Heart right ventricle (tissue), 16 donors: ENCODE measurements around the gene SETD3. TPM values are rescaled to one million over a fixed set of nuclear protein-coding genes. Genes with fewer than 3 reads are reported as not detected.

Source experiments
- ATAC-seq, 8 donors: fragments of 200-7000 bp; cut with Tn5 transposase; one replicate each; pipeline ENCODE4 v1.9.1; 2020; ENCODE audit warnings: mild to moderate bottlenecking in 8 of 8, moderate library complexity in 8 of 8, moderate number of reproducible peaks in 1 of 8
- DNase-seq, 2 donors: peaks; one replicate each; pipeline ENCODE4 v3.0.0-alpha.2; 2020
- H3K27ac ChIP-seq, 10 donors: fragments of 200-600 bp; sonication (generic) in 2 of 10; one replicate each; pipeline versions ENCODE4 v1.5.0 to v1.8.0; 2020 to 2022; ENCODE audit warnings: mild to moderate bottlenecking in 3 of 10
- H3K27me3 ChIP-seq, 7 donors: fragments of 200-600 bp; one replicate each; pipeline ENCODE4 v1.8.0; 2021 to 2022; ENCODE audit warnings: mild to moderate bottlenecking in 2 of 7
- H3K36me3 ChIP-seq, 9 donors: fragments of 200-600 bp; sonication (generic) in 1 of 9; one replicate each; pipeline versions ENCODE4 v1.5.0 to v1.8.0; 2020 to 2022; ENCODE audit warnings: mild to moderate bottlenecking in 2 of 9
- H3K4me1 ChIP-seq, 9 donors: fragments of 200-600 bp; sonication (generic) in 1 of 9; one replicate each; pipeline versions ENCODE4 v1.5.0 to v1.8.0; 2020 to 2022; ENCODE audit warnings: mild to moderate bottlenecking in 4 of 9
- H3K4me3 ChIP-seq, 10 donors: fragments of 200-600 bp; sonication (generic) in 2 of 10; one replicate each; pipeline versions ENCODE4 v1.5.0 to v1.8.0; 2020 to 2022; ENCODE audit warnings: mild to moderate bottlenecking in 7 of 10, moderate library complexity in 2 of 10
- H3K9me3 ChIP-seq, 11 donors: fragments of 200-600 bp in 10 of 11; sonication (generic) in 2 of 11; one replicate each; pipeline versions ENCODE4 v1.5.0 to v1.8.0; 2013 to 2022; ENCODE audit warnings: mild to moderate bottlenecking in 2 of 11, control low read depth in 1 of 11, moderate library complexity in 1 of 11
- WGBS, 2 donors: extraction: QIAGEN DNeasy Blood & Tissue Kit; methylation state at CpG; one replicate each; pipeline ENCODE4 v1.1.7; 2013; ENCODE audit warnings: inconsistent platforms in 1 of 2; 5-methylcytosine and 5-hydroxymethylcytosine counted together
- intact Hi-C, 10 donors: fragments of 100-400 bp; cut with DNase I; formaldehyde crosslinking; loops; one replicate each; pipeline versions ENCODE4 v1.11.1 to v1.14.2; 2022
- polyA plus RNA-seq, 2 donors: library from polyadenylated mRNA; stranded (reverse); fragments of 200-250 nt; gene quantifications; one replicate each; pipeline ENCODE4 v1.2.3, GENCODE V29; 2013
- total RNA-seq, 10 donors: library from RNA; stranded (reverse); fragmentation: NEBNext Ultra II Directional in 3 of 10; extraction: Animal tissue kit (Norgen Biotek cat#: 25700) in 3 of 10; gene quantifications; one replicate each; pipeline versions ENCODE4 v1.2.1 to v1.2.4, GENCODE V29; 2021 to 2023
- TF ChIP-seq, protein P1 (sequence below), 9 donors: fragments of 200-600 bp; sonication (generic) in 2 of 9; IDR thresholded peaks; one replicate each; pipeline versions ENCODE4 v1.5.0 to v1.8.0; 2021 to 2022; ENCODE audit warnings: antibody characterized with exemption in 9 of 9, mild to moderate bottlenecking in 5 of 9, moderate library complexity in 1 of 9
- donor health status: Arrhythmogenic right ventricular cardiomyopathy.
- donor health status: ischemic (EF 13 %, LVEDD 7.1; RV severe dilation, severe dysfunction).
- donor health status: healthy with polysubstance abuse.
- donor health status: DM: no; HTN: yes; CAD: no.
- donor health status: DM: no; HTN: no; CAD: no.
- donor health status: ischemic (EF 25% LVEDD 6.9; RV normal size, moderate dysfunction).
- donor health status: ischemic (EF 25% LVEDD 5.7; RV mildly dilated, moderate dysfunction).
- donor health status: healthy.
- donor health status: DM: yes; HTN: yes; CAD: no.
- donor health status: Ischemic cardiomyopathy.
- donor health status: ischemic (EF 35%, LVEDD 5.7; RV mildly dilated, moderate dysfunction).
- donor health status: nonischemic (EF 11% LVEDD 7.7; RV severe dilation, severe dysfunction).
- donor health status: DM: yes; HTN: yes; CAD: no.
- donor health status: PGD.
- donor health status: ischemic (EF 29% LVEDD 5.4; RV normal size, mild dysfunction).
- donor health status: nonischemic (EF 23%, LVEDD 6.1; RV moderate dilation, normal function).

The SETD3 gene
- total and polyA plus RNA-seq, 12 donors: 35.0 to 129 (median 106) TPM

DNA sequence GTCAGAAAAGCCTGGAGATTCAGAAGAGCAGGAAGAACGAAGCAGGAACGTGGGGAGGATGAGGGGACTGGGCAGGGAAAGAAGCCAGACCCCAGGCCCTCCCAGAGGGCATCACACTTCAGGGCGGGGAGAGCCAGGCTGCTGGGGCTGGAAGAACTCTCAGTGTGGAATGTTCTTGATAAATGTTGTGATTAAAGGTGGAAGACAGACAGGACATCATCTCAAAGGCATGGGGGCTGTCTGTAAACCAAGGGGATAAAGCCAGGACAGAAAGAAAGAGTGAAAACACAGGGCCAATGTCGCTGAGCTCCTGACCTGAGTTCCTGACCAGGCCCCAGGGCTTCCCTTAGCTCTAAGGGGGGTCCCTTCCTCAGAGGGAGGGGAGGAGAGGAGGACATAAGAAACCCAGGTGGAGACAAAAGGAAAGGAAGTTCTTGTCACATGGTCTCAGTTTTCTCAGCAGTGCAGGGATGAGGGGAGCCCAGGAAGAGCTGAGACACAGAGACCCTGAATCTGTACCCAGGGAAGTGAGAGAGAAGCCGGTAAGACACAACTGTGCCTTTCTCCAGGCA is 56.3 kb downstream of the SETD3 start:
- DNase-seq (no peak), ATAC-seq (peak in 2 of 8 donors; percentile 9 to 28)
- H3K27ac ChIP-seq: no peak overlapping the region
- H3K9me3 ChIP-seq: peaks cover 0 to 11% (median 6%) of the 10 kb centered on the region in 11 donors
- intact Hi-C loops: no loop called here
- peaks cover 0 to 21% (median 9%) of the 10 kb centered on the region in 9 donors for H3K4me1 ChIP-seq
- no peak overlapping the region for H3K4me3 ChIP-seq
- TF ChIP-seq, protein P1, sequence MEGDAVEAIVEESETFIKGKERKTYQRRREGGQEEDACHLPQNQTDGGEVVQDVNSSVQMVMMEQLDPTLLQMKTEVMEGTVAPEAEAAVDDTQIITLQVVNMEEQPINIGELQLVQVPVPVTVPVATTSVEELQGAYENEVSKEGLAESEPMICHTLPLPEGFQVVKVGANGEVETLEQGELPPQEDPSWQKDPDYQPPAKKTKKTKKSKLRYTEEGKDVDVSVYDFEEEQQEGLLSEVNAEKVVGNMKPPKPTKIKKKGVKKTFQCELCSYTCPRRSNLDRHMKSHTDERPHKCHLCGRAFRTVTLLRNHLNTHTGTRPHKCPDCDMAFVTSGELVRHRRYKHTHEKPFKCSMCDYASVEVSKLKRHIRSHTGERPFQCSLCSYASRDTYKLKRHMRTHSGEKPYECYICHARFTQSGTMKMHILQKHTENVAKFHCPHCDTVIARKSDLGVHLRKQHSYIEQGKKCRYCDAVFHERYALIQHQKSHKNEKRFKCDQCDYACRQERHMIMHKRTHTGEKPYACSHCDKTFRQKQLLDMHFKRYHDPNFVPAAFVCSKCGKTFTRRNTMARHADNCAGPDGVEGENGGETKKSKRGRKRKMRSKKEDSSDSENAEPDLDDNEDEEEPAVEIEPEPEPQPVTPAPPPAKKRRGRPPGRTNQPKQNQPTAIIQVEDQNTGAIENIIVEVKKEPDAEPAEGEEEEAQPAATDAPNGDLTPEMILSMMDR (IDR thresholded peaks at IDR 0.05): no peak
- 46 to 53% methylated on average over 5 of the region's 5 CpGs for WGBS, 2 donors
- H3K36me3 ChIP-seq: peaks cover 0 to 61% (median 12%) of the 10 kb centered on the region in 9 donors
- no peaks in the 10 kb centered on the region for H3K27me3 ChIP-seq

DNA sequence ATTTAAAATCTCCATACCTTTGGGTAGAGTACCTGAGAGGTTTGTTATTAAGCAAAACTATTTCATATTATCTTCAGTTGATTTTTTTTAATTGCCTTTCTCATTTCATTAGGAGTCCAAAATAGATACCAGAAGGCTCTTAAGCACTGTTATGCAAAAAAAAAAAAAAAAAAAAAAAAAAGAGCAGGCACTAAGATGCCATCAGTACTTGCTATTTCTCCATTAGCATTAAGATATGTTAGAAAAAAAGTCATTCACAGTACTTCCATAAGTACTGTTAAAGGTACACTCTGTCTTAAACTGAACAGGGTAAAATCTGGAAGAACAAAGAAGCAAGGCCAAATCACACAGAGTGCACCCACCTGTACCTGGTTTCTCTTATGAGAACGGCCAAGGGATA is 57.2 kb downstream of the SETD3 start:
- no peak for DNase-seq
- no peak for ATAC-seq
- intact Hi-C loops: no loop called here
- WGBS, 2 donors: 98 to 100% methylated on average over 1 of the region's 1 CpG
- TF ChIP-seq, protein P1 (IDR thresholded peaks at IDR 0.05): no peak
- no peak overlapping the region for H3K27ac ChIP-seq
- H3K9me3 ChIP-seq: peaks cover 0 to 2% (median 0%) of the 10 kb centered on the region in 11 donors
- H3K4me3 ChIP-seq: no peak overlapping the region
- H3K36me3 ChIP-seq: peaks cover 0 to 55% (median 4%) of the 10 kb centered on the region in 9 donors
- H3K27me3 ChIP-seq: no peaks in the 10 kb centered on the region
- peaks cover 0 to 21% (median 9%) of the 10 kb centered on the region in 9 donors for H3K4me1 ChIP-seq

DNA sequence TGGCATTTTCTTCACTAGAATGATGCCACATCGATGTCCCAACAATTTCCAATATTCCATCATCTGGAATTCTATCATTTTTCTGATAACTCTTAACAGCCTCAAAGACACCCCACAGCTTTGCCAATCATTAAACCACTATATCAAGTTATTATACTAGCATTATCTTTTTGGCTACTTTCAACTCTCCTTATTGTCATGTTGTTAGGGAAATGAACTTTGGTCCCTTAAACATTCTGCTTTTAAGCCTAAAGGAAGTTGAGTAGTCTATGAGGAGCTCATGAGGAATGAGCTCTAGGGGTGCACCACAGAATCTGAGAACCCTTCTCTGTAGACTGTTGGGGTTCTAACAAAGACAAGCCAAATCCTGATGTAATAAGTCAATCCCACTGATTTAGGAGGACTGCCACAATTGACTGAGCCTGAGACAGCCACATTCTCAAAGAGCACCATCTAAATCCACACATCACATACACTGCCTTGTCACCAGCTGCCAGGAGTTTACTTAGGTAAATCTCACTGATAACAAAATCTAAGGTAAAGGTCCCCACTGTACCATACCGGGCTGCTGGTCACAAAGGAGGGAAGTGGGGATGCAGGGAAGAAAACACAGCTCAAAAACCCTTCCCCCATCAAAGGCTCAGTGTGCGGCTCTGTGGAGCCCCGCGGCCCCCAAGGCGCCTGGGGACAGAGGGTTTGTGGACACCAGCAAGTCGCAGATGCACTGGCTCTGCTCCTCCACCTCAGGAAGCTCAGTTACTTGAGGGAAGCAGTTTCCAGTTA is 58.2 kb downstream of the SETD3 start:
- H3K27ac ChIP-seq: no peak overlapping the region
- DNase-seq (no peak), ATAC-seq (no peak)
- peaks cover 0 to 51% (median 0%) of the 10 kb centered on the region in 9 donors for H3K36me3 ChIP-seq
- no peaks in the 10 kb centered on the region for H3K9me3 ChIP-seq
- 89 to 91% methylated on average over 7 of the region's 7 CpGs for WGBS, 2 donors
- intact Hi-C loops: no loop called here
- H3K27me3 ChIP-seq: no peaks in the 10 kb centered on the region
- H3K4me1 ChIP-seq: peaks cover 0 to 21% (median 9%) of the 10 kb centered on the region in 9 donors
- TF ChIP-seq, protein P1 (IDR thresholded peaks at IDR 0.05): no peak
- no peak overlapping the region for H3K4me3 ChIP-seq

DNA sequence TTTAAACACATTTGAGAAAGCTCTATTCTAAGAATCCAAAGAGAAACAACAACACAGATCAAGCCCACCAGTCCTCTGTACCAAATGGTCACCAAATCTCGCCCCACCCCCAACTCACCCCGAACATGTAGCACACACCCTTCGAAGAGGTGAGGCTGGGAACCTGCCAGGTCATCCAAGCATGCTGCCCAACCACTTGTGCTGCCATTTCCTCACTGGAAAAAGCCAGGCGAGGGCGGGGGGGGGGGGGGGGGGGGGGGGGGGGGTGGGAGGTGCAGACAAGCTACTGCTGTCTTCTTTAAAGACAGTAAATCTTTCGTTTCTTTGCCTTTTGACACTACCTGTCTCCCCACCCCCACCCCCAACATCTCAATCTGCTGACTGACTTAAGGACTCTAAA is 59.9 kb downstream of the SETD3 start:
- intact Hi-C loops: no loop called here
- no peak for DNase-seq
- TF ChIP-seq, protein P1 (IDR thresholded peaks at IDR 0.05): no peak

More for the DNA sequence above, 59.9 kb downstream of the SETD3 start:
- Histone ChIP-seq H3K4me1 (peaks cover 0 to 21% (median 9%) of the 10 kb centered on the region in 9 donors), H3K9me3 (no peaks in the 10 kb centered on the region), H3K27ac (no peak overlapping the region), H3K4me3 (no peak overlapping the region), H3K36me3 (peaks cover 0 to 40% (median 0%) of the 10 kb centered on the region in 9 donors), H3K27me3 (no peaks in the 10 kb centered on the region)
- ATAC-seq: no peak
- 62 to 69% methylated on average over 6 of the region's 6 CpGs for WGBS, 2 donors
